Mesendoderm (in vitro differentiated cells): ENCODE measurements around the gene CORT.

Experiments
- DNase-seq: peaks from one replicate; pipeline ENCODE4 v3.0.0; 2013
- H2AK5ac ChIP-seq: 2 replicates; pipeline ENCODE4 v1.6.1; 2013; ENCODE audit warnings: low read length, inconsistent platforms
- H2BK120ac ChIP-seq: 2 replicates; pipeline ENCODE4 v1.6.1; 2013; ENCODE audit warnings: low read depth, mild to moderate bottlenecking, low read length, moderate library complexity, mixed read lengths
- H2BK15ac ChIP-seq: replicated peaks from 2 replicates; pipeline ENCODE4 v1.6.1; 2013; ENCODE audit warnings: low read depth, mild to moderate bottlenecking, moderate library complexity
- H2BK5ac ChIP-seq: 2 replicates; pipeline ENCODE4 v1.6.1; 2013; ENCODE audit warnings: low read length, inconsistent platforms
- H3K18ac ChIP-seq: 2 replicates; pipeline ENCODE4 v1.6.1; 2013; ENCODE audit warnings: mild to moderate bottlenecking, low read length, mixed read lengths
- H3K23ac ChIP-seq: one replicate; pipeline ENCODE4 v1.6.1; 2013; ENCODE audit warnings: low read length
- H3K27ac ChIP-seq: 2 replicates; pipeline ENCODE4 v1.5.1; 2013; ENCODE audit warnings: low read depth, mild to moderate bottlenecking, inconsistent platforms, low read length, moderate library complexity
- H3K27me3 ChIP-seq: 2 replicates; pipeline ENCODE4 v1.6.1; 2013; ENCODE audit warnings: low read length, control low read depth, mild to moderate bottlenecking, inconsistent platforms; ENCODE audit not compliant: insufficient read depth, poor library complexity
- H3K36me3 ChIP-seq: 2 replicates; pipeline ENCODE4 v1.6.1; 2013; ENCODE audit warnings: low read length, inconsistent platforms; ENCODE audit not compliant: control insufficient read depth, insufficient read depth
- H3K4ac ChIP-seq: one replicate; pipeline ENCODE4 v1.6.1; 2013; ENCODE audit warnings: low read depth, mild to moderate bottlenecking, low read length, moderate library complexity
- H3K4me1 ChIP-seq: 2 replicates; pipeline ENCODE4 v1.6.1; 2013; ENCODE audit warnings: low read depth, low read length, inconsistent platforms; ENCODE audit not compliant: control insufficient read depth
- H3K4me2 ChIP-seq: 2 replicates; pipeline ENCODE4 v1.6.1; 2013; ENCODE audit warnings: low read length
- H3K4me3 ChIP-seq: 2 replicates; pipeline ENCODE4 v1.5.1; 2013; ENCODE audit warnings: mild to moderate bottlenecking, low read length
- H3K56ac ChIP-seq: one replicate; pipeline ENCODE4 v1.6.1; 2013; ENCODE audit warnings: low read length
- H3K79me1 ChIP-seq: 2 replicates; pipeline ENCODE4 v1.6.1; 2013; ENCODE audit warnings: low read length, inconsistent platforms
- H3K79me2 ChIP-seq: 2 replicates; pipeline ENCODE4 v1.6.1; 2013; ENCODE audit warnings: mild to moderate bottlenecking, low read length; ENCODE audit not compliant: control insufficient read depth, insufficient read depth
- H3K9ac ChIP-seq: 2 replicates; pipeline ENCODE4 v1.6.1; 2013; ENCODE audit warnings: low read length, inconsistent platforms
- H4K5ac ChIP-seq: one replicate; pipeline ENCODE4 v1.6.1; 2013; ENCODE audit warnings: low read length
- H4K8ac ChIP-seq: one replicate; pipeline ENCODE4 v1.6.1; 2013; ENCODE audit warnings: low read depth, mild to moderate bottlenecking, control low read depth, low read length, moderate library complexity
- WGBS: extraction: QIAGEN DNeasy Blood & Tissue Kit; methylation state at CpG from one replicate; pipeline ENCODE4 v1.1.7; 2013; ENCODE audit warnings: low lambda C conversion rate, missing lambda C conversion rate; ENCODE audit not compliant: insufficient coverage; ENCODE audit errors: extremely low coverage; 5-methylcytosine and 5-hydroxymethylcytosine counted together

CORT gene

DNA sequence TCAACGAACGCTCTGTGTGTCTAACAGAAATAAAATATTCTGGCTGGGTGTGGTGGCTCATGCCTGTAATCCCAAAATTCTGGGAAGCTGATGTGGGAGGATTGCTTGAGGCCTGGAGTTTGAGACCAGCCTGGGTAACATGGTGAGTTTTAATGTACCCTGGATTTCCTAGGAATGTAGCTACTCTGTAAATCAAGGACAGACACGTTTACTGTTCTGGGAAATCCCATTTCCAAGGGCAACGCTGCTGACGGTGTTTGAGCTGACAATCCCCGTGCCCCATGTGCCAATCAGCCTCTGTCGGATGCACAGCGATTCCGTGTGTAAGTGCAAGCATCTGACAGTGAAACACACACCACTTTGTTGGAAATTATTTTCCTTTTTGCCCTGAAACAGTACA, 8.0 kb downstream of the CORT start:
- H2AK5ac ChIP-seq: no peak overlapping the region
- H3K4ac ChIP-seq: no peak overlapping the region
- H3K18ac ChIP-seq: no peak overlapping the region
- H3K27ac ChIP-seq: no peak overlapping the region
- no peaks in the 10 kb centered on the region for H3K4me1 ChIP-seq
- H3K36me3 ChIP-seq: peaks cover 9% of the 10 kb centered on the region
- no peak overlapping the region for H3K4me3 ChIP-seq
- H3K4me2 ChIP-seq: no peak overlapping the region
- H3K56ac ChIP-seq: no peak overlapping the region
- no peak overlapping the region for H3K9ac ChIP-seq
- H2BK15ac ChIP-seq: no peak overlapping the region
- no CpG with 5 or more reads among the region's 9 CpGs for WGBS
- H4K8ac ChIP-seq: no peak overlapping the region
- no peak overlapping the region for H2BK120ac ChIP-seq
- H3K79me1 ChIP-seq: no peaks in the 10 kb centered on the region
- no peak for DNase-seq
- no peak overlapping the region for H3K23ac ChIP-seq
- H3K27me3 ChIP-seq: no peaks in the 10 kb centered on the region
- no peak overlapping the region for H2BK5ac ChIP-seq
- no peak overlapping the region for H4K5ac ChIP-seq
- no peaks in the 10 kb centered on the region for H3K79me2 ChIP-seq

DNA sequence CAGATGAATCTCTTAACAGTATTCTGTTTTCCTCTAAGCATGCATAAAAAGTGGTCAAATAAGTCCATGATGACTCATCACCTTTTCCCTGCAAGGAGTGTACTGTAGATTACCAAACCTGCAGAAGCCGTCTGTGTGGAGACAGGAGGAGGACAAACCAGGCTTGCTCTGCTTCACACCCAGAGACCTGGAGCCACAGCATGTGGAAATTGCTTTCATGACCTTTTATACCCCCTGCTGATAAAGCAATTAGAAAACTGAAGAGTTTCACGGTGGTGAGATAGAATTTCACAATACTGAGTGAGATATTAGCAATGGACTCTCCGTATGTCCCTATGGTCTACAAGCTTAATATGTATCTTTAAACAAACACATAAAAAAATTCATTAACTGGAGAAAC, 9.4 kb downstream of the CORT start:
- DNase-seq: peak; percentile 73
- H3K9ac ChIP-seq: no peak overlapping the region
- no peak overlapping the region for H3K4me2 ChIP-seq
- no peak overlapping the region for H3K18ac ChIP-seq
- no peak overlapping the region for H2BK5ac ChIP-seq
- WGBS: no CpG with 5 or more reads among the region's 3 CpGs
- H3K36me3 ChIP-seq: peaks cover 11% of the 10 kb centered on the region
- no peaks in the 10 kb centered on the region for H3K4me1 ChIP-seq
- H3K56ac ChIP-seq: no peak overlapping the region
- no peaks in the 10 kb centered on the region for H3K27me3 ChIP-seq
- no peak overlapping the region for H4K5ac ChIP-seq
- no peak overlapping the region for H3K4ac ChIP-seq
- no peaks in the 10 kb centered on the region for H3K79me2 ChIP-seq
- H2AK5ac ChIP-seq: no peak overlapping the region
- H2BK120ac ChIP-seq: no peak overlapping the region
- no peak overlapping the region for H3K4me3 ChIP-seq
- no peaks in the 10 kb centered on the region for H3K79me1 ChIP-seq
- no peak overlapping the region for H3K23ac ChIP-seq
- no peak overlapping the region for H4K8ac ChIP-seq
- no peak overlapping the region for H3K27ac ChIP-seq
- H2BK15ac ChIP-seq: no peak overlapping the region

DNA sequence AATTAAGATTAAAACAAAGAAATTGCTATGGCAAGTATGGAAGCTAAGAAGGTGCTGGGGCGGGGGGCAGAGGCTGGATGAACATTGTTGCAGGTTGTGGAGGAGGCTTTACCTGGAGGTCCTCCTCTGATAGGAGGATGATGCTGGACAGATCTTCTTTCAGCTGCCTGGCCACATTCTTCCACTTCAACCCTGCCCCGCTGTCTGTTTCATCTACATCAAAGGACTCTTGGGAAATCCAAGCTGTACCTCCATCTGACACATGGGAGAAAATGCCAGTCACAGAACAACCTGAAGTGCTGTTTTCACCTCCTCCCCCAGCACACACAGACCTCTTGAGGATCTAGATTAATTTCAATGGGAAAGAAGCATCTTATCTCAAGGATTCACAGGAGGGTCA, 17.2 kb downstream of the CORT start:
- Histone ChIP-seq H3K4me1 (peaks cover 2% of the 10 kb centered on the region), H3K4me2 (no peak overlapping the region), H3K79me1 (peaks cover 3% of the 10 kb centered on the region), H2BK5ac (no peak overlapping the region), H3K56ac (no peak overlapping the region), H2BK120ac (no peak overlapping the region), H3K36me3 (peaks cover 16% of the 10 kb centered on the region), H2AK5ac (no peak overlapping the region), H3K4me3 (no peak overlapping the region), H3K27ac (no peak overlapping the region), H3K9ac (no peak overlapping the region), H4K8ac (no peak overlapping the region), H2BK15ac (no peak overlapping the region), H3K27me3 (no peaks in the 10 kb centered on the region), H4K5ac (no peak overlapping the region), H3K79me2 (peaks cover 10% of the 10 kb centered on the region), H3K23ac (no peak overlapping the region), H3K4ac (no peak overlapping the region), H3K18ac (no peak overlapping the region)
- no CpG with 5 or more reads among the region's 2 CpGs for WGBS
- no peak for DNase-seq

DNA sequence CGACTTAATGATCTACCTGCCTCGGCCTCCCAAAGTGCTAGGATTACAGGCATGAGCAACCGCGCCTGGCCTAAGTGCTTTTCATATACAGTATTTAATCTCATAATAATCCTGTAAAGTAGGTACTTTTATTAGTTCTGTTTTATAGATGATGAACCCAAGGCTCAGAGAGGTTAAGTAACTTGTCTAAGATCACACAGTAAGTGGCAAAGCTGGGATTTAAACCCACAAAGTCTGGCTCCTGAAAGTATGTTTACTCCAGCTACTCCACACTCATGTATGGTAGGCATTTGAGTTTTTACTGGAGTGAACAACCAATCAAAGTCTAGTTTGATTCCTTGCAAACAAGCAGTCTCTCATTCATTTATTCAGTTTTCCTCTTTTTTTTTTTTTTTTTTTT, 20.2 kb downstream of the CORT start:
- no peak overlapping the region for H2BK120ac ChIP-seq
- H3K4me1 ChIP-seq: peaks cover 2% of the 10 kb centered on the region

DNA sequence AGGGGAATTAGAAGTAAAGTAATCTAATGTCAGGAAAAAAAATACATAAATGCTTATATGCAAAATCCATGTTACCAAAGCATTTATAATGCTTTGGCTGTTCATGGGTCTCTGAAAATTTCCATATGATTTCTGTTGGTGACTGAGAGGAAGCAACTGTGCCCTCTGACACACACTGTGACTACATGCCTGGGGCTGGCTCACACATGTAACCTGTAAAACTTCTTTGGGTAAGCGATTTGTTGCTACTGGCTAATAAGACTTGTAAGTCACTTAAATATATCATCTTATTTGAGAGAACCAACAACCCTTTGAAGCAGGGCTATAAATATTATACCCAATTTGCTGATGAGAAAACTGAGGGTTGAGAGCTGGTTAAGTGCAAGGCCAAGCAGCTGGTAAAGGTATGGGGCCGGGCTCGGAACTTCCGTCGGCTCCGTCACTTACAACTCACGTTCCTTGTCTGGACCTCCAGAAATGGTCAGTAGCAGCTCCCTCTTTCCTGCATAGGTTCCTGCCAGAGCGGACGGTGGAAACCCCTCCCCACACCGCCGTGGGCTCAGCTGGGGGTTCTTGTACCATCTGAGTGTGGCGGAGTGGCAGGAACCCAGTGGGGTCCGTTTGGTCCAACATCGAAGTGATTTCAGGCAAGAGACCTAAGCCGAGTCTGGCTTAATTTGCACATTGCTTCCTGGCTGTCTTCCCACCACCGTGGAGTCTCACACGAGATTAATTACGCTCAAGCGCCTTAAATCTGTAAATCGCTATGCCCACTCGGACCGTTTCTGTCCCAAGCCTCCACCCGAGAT, 21.8 kb downstream of the CORT start:
- peak overlapping the region; percentile 60 for H3K18ac ChIP-seq
- H3K79me1 ChIP-seq: peaks cover 5% of the 10 kb centered on the region
- peaks cover 19% of the 10 kb centered on the region for H3K79me2 ChIP-seq
- H3K4me2 ChIP-seq: peak overlapping the region; percentile 52
- H3K4me1 ChIP-seq: peaks cover 2% of the 10 kb centered on the region
- peak; percentile 66 for DNase-seq
- H2BK120ac ChIP-seq: no peak overlapping the region
- H3K9ac ChIP-seq: peak overlapping the region; percentile 82
- no peaks in the 10 kb centered on the region for H3K27me3 ChIP-seq
- no peak overlapping the region for H2AK5ac ChIP-seq
- H2BK15ac ChIP-seq: no peak overlapping the region
- peak overlapping the region; percentile 85 for H3K56ac ChIP-seq
- H3K4me3 ChIP-seq: peak overlapping the region; percentile 87
- H3K27ac ChIP-seq: peak overlapping the region; percentile 46
- H4K5ac ChIP-seq: no peak overlapping the region
- H2BK5ac ChIP-seq: no peak overlapping the region
- no CpG with 5 or more reads among the region's 23 CpGs for WGBS
- H3K4ac ChIP-seq: peak overlapping the region; percentile 63
- H3K23ac ChIP-seq: no peak overlapping the region
- peaks cover 8% of the 10 kb centered on the region for H3K36me3 ChIP-seq
- no peak overlapping the region for H4K8ac ChIP-seq

More for the DNA sequence above, 20.2 kb downstream of the CORT start:
- H2BK15ac ChIP-seq: no peak overlapping the region
- no peak overlapping the region for H2AK5ac ChIP-seq
- no peak overlapping the region for H3K4ac ChIP-seq
- H3K79me1 ChIP-seq: peaks cover 3% of the 10 kb centered on the region
- H3K56ac ChIP-seq: no peak overlapping the region
- no peak overlapping the region for H2BK5ac ChIP-seq
- no peak overlapping the region for H3K4me3 ChIP-seq
- H3K18ac ChIP-seq: no peak overlapping the region
- H3K23ac ChIP-seq: no peak overlapping the region
- no peak overlapping the region for H4K8ac ChIP-seq
- peaks cover 8% of the 10 kb centered on the region for H3K36me3 ChIP-seq
- H3K27ac ChIP-seq: no peak overlapping the region
- H3K27me3 ChIP-seq: no peaks in the 10 kb centered on the region
- H3K4me2 ChIP-seq: no peak overlapping the region
- peaks cover 10% of the 10 kb centered on the region for H3K79me2 ChIP-seq
- no peak overlapping the region for H4K5ac ChIP-seq
- no peak overlapping the region for H3K9ac ChIP-seq
- DNase-seq: no peak
- no CpG with 5 or more reads among the region's 4 CpGs for WGBS
